ENCODE measurements around the gene SMARCA1.

The SMARCA1 gene

GRCh38 chrX:129472116-129472515 is 51.2 kb downstream of the SMARCA1 start:
- Histone ChIP-seq H3K9ac (no peak overlapping the region), H3K4me2 (no peak overlapping the region), H3K27me3 (ENCODE audit: insufficient read depth, low read depth) (no peaks in the 10 kb centered on the region), H3K79me2 (ENCODE audit: insufficient read depth, low read depth) (no peaks in the 10 kb centered on the region), H3K4me1 (ENCODE audit: low read depth, poor library complexity, severe bottlenecking) (no peaks in the 10 kb centered on the region), H2AFZ (ENCODE audit: low read depth) (no peak overlapping the region), H3K36me3 (ENCODE audit: insufficient read depth) (no peaks in the 10 kb centered on the region), H4K20me1 (ENCODE audit: insufficient read depth) (no peaks in the 10 kb centered on the region), H3K4me3 (IDR thresholded peaks at IDR 0.05; ENCODE audit: insufficient read depth, low read depth, low read length) (no peak overlapping the region), H3K27ac (no peak overlapping the region)
- no peak for TF ChIP-seq CTCF (conservative IDR thresholded peaks at IDR 0.05; ENCODE audit: low read depth, low read length)

GRCh38 chrX:129462707-129463106 is 60.6 kb downstream of the SMARCA1 start:
- H3K79me2 ChIP-seq (ENCODE audit: insufficient read depth, low read depth), result no peaks in the 10 kb centered on the region
- peaks cover 22% of the 10 kb centered on the region for H3K4me1 ChIP-seq (ENCODE audit: low read depth, poor library complexity, severe bottlenecking)
- peak; percentile 49 for TF ChIP-seq CTCF (conservative IDR thresholded peaks at IDR 0.05; ENCODE audit: low read depth, low read length)
- H3K36me3 ChIP-seq (ENCODE audit: insufficient read depth), result no peaks in the 10 kb centered on the region
- H3K4me2 ChIP-seq, result peak overlapping the region; percentile 72; the same call in 1 of the 2 replicates
- no peak overlapping the region for H3K9ac ChIP-seq
- no peak overlapping the region for H2AFZ ChIP-seq (ENCODE audit: low read depth)
- H4K20me1 ChIP-seq (ENCODE audit: insufficient read depth), result no peaks in the 10 kb centered on the region
- H3K27ac ChIP-seq, result no peak overlapping the region
- H3K27me3 ChIP-seq (ENCODE audit: insufficient read depth, low read depth), result no peaks in the 10 kb centered on the region
- H3K4me3 ChIP-seq (IDR thresholded peaks at IDR 0.05; ENCODE audit: insufficient read depth, low read depth, low read length), result no peak overlapping the region

- Histone ChIP-seq H3K4me2 (peak overlapping the region; percentile 72), H3K27ac (peak overlapping the region; percentile 71), H3K79me2 (ENCODE audit: insufficient read depth, low read depth) (no peaks in the 10 kb centered on the region), H3K4me3 (IDR thresholded peaks at IDR 0.05; ENCODE audit: insufficient read depth, low read depth, low read length) (no peak overlapping the region), H3K27me3 (ENCODE audit: insufficient read depth, low read depth) (no peaks in the 10 kb centered on the region), H4K20me1 (ENCODE audit: insufficient read depth) (no peaks in the 10 kb centered on the region), H3K9ac (peak overlapping the region; percentile 23; the same call in 1 of the 2 replicates), H3K36me3 (ENCODE audit: insufficient read depth) (no peaks in the 10 kb centered on the region), H3K4me1 (ENCODE audit: low read depth, poor library complexity, severe bottlenecking) (peaks cover 22% of the 10 kb centered on the region), H2AFZ (ENCODE audit: low read depth) (peak overlapping the region; percentile 74)
- no peak for TF ChIP-seq CTCF (conservative IDR thresholded peaks at IDR 0.05; ENCODE audit: low read depth, low read length)
Measured at GRCh38 chrX:129461801-129462456, 61.4 kb downstream of the SMARCA1 start.

- no peak overlapping the region for H3K27ac ChIP-seq
- H3K9ac ChIP-seq, result no peak overlapping the region
- H4K20me1 ChIP-seq (ENCODE audit: insufficient read depth), result no peaks in the 10 kb centered on the region
- H3K4me2 ChIP-seq, result no peak overlapping the region
- no peak overlapping the region for H2AFZ ChIP-seq (ENCODE audit: low read depth)
- H3K36me3 ChIP-seq (ENCODE audit: insufficient read depth), result no peaks in the 10 kb centered on the region
- no peaks in the 10 kb centered on the region for H3K4me1 ChIP-seq (ENCODE audit: low read depth, poor library complexity, severe bottlenecking)
- H3K79me2 ChIP-seq (ENCODE audit: insufficient read depth, low read depth), result no peaks in the 10 kb centered on the region
- TF ChIP-seq CTCF (conservative IDR thresholded peaks at IDR 0.05; ENCODE audit: low read depth, low read length), result no peak
- no peaks in the 10 kb centered on the region for H3K27me3 ChIP-seq (ENCODE audit: insufficient read depth, low read depth)
- H3K4me3 ChIP-seq (IDR thresholded peaks at IDR 0.05; ENCODE audit: insufficient read depth, low read depth, low read length), result no peak overlapping the region
Measured at GRCh38 chrX:129452523-129452922, 70.8 kb downstream of the SMARCA1 start.

Data from KMS-11 (cell line).